Stimulated activated CD8-positive, alpha-beta memory T cell treated with anti-CD3 and anti-CD28 coated beads, Interleukin-15, amount 100 ng/mL, for 4 hours (primary cell): ENCODE measurements around the gene APOM.
A peak's percentile ranks its signal among the peaks of the same experiment; 100 is the strongest.

Experiments
- DNase-seq, 2 donors: peaks; one replicate each; pipeline ENCODE4 v3.0.0-alpha.2; 2020; ENCODE audit warnings: low read depth in 2 of 2

APOM gene

DNA sequence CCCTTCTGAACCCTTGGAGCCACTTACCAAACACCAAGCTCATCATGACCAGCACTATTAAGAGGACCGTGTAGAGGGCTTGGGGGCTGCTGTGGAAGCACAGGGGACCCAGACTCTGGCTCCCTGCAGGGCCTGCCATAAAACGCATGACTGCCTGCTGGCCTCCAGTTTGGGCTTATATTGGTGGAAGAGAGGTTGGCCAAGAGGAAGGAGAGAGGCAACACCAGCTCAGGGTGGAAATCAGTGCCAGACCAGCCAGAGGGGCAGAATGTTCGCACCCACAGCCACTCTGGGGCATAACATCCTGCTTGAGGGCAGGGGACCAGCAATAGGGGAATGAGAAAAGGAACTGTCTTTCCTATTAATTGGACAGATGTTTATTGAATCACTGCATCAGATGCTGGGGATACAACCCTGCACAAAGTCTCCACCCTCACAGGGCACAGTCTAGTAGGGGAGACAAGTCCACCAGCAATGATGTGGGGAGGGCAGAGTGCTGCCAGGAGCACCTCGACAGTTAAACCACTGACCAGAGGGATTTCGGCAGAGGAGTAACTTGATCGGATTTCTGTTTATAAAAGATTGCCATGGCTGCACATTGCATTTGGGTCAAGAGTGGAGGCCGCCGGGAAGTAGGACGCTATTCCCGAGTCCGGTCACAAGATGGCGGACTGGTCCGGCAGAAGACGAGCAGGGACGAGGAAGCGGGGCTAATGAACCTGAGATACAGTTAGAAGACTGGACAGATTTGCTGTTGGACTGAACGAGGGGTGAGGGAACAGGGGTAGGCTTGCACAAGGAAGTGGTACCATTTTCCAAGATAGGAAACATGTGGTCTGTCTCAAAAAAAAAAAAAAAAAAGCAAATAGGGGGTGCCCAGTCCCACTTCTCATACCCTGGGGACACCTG, 24.8 kb downstream of the APOM start, which contains the start of gene LY6G5C:
Gene LY6G5C (minus strand): TSS at position 842 of the 909 bp plus-strand sequence. CDS start 694 bp downstream, at position 148.
- DNase-seq = peak; percentile 21 to 39

DNA sequence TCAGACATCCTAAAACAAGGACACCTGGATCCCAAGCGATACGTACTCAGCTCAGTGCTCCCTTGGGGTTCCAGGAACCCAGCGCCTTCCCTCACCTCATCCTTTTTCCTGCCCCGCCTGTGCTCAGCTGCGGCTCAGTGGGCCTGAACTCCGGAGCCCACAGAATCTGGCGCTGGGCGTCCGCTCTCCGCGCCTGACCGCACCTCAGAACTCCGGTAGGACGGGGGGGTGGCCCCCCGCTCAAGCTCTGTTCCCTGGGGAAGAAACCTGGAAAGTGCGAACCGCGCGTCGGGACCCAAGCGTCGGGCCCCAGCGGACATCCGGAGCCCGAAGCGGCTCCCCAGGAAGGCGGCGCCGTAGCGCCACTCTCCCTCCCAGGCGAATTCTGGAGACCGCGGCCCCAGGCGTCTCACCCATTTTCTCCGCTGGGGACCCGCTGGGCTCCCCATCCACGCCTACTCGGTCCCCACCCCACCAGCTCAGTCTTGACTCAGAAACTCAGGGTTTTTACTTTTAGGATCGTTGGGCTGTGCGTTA, 25.5 kb downstream of the APOM start:
- peak in 1 of 2 donors; percentile 17 for DNase-seq

DNA sequence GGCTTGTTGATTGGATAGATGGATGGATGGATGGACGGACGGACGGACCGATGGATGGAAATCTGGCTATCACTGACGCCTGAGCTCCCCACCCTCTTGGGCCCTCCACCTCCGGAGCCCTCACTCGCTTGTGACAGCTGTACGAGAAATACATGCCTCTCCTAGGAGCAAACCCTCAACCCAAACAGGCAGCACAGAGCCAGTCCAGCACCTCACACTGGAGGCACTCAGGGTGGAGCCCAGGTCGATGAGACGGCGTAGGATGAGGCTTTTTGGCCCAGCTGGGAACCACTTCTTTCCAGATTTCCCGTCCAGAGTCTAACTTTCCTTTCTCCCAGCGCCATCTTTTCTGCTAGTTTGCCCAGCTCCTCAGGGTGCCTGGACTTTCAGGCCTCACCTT, 27.9 kb downstream of the APOM start:
- DNase-seq = no peak

DNA sequence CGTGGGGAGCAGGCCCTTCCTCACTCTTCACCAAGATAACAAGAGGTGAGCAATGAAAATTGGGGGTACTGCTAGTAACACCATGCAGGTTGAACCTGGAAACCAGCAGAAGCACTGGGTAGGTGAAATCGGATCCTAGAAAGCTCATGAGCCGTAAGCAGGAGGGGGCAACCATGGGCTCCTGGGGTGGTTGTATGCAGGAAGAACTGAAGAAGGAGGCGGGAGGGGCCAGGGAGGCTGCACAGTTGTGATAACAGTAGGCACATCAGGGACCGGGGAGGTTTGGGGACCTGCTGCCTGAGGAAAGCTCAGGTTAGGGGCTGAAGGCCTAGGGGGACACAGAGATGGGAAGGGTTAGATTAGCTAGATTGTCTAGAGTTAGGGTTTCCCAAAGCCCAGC, 30.8 kb downstream of the APOM start:
- DNase-seq = no peak

DNA sequence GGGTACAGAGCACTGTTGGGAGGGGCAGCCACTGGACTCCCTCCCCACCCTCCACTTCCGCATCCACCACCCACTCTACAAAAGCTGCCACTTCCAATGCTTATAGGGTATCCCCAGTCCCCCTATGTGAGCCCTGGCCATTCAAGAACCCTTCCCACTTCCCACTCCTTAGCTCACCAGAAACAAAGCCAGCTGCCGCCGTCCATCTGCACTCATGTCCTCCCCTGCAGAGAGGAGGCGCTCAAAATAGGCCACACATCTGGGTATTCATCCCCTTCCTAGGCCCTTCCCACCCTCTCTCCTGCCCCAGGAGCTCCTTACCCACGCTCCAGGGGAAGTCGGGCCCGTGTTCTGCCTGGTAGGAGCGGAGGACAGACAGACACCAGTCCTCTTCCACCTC, 31.6 kb downstream of the APOM start:
- DNase-seq = no peak

DNA sequence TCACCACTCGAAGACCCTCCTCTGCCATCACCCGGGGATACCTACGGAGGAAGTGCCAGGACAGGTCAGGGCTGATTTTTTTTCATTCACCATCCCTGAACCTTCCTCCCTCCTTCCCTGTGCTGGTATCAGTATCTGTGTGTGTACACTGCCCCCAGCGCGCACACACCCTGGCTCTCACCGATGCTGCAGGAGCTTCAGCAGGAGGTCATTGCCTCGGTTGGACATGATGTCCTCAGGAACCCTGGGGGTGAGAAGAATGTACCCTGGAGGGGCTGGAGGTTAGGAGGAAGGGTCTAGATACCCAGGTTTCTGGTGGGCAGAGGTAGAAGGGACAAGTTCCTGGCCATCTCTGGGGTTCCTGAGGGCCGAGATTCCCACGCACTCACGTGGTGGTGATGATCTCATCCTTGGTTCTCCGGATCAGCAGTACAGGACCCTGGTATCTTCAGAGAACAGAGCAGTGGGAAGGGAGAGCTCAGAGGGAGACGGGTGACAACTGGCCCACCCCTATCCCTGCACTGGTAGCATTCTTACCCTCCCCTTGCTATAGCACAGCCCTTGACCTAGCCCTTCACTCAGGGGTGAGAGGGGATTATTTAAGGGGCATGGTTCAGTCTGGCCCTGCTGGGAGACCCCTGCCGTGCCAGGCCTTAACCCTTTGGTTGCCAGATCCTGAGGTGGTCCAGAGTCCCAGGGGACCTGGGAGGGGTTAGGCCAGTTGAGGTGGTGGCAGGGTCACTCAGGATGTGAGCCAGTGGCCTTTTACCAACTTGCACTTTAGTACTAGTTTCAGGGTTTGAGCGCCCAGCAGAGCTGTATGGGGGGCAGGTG, 32.4 kb downstream of the APOM start:
- no peak for DNase-seq

DNA sequence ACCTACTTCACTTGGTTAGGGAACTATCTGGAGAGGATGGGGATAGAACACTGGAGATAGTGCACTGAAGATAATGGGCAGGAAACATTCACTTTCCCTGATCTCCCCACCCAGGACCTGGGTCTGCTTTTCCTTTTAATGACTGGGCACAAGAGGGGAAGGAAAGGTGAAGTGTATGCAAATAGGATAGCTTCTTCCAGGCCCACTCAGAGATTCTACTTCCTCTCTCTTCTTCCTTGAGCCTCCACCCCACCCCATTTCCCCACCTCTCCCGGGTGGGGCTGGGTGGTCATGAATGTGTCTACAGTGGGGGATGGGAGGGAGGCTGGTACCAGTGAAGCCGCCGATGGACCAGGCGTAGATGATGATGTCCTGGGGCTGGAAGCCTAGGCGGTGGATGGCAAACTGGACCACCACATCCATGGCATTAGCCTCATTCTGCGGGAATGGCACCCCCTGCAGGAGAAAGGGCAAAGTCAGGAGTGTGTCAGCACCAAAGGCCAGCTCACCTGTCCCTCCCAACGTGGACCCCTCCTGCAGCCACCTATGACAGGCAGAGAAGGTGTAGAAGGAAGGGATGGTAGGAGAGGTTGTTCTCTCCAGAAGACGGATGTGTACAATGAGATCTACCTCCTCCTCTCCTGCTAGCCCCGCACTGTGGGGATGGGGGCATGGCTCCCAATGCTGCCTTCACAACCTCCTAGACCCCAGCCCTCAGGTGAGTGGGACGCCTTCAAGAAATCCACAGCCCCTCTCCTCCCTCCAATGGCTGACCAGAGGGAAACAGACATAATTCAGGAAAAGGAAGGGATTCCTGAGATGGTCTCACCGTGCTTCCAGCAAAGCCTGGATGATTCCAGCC, 33.8 kb downstream of the APOM start:
- DNase-seq = no peak

DNA sequence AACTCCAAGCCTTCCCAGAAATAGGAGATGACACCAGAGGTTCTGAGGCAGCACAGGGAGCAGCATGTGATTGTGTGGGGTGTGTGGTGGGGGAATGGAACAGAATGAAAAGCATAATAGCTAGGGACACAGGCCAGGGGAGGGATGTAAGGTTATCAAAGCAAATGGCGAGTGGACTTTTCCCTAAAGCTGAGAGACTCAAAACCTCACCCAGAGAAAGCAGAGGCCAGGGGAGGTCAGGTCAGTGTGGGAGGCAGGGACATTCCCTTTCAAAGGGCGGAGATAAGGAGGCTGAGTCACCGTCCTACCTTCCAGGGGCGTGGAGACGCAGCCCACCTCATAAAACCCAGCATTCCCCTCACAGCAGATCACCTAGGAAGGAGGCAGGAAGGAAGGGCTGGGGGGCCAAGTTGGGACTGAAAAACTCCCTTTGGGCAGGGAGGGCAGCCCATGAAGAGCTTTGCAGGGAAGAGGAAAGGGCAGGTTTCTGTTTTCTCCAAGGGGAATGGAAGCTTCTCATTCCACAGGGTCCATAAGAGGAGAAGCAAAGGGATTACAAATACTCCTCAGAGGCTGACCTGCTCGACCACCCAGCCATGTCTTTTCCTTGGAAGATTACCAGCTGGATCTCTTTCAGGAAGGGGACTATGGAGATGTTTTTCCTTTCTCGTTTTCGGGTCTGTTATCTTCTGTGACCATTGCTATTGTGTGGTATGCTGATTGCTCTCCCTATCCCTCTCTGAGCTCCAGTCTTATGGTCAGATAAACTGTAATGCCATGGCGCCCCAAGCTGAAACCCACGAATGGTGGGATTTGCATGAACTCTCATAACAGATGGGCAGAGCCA, 34.8 kb downstream of the APOM start:
- no peak for DNase-seq

DNA sequence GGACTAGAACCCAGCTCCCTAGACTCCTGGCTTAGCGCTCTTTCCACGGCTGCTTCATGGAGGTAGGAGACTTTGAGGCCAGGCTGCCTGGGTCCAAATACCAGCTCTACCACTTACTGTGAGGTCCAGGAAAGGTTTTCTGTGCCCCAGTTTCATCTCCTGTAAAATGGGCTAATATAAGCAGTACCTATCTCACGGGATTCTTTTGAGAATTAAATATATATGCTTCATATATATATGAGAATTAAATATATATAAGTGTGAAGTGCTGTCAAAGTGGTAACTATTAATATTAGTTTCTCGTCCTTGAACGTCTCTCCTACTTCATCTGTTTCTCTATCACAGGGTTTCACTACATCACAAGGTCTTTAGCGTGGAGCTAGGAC, 35.4 kb downstream of the APOM start:
- DNase-seq = no peak

DNA sequence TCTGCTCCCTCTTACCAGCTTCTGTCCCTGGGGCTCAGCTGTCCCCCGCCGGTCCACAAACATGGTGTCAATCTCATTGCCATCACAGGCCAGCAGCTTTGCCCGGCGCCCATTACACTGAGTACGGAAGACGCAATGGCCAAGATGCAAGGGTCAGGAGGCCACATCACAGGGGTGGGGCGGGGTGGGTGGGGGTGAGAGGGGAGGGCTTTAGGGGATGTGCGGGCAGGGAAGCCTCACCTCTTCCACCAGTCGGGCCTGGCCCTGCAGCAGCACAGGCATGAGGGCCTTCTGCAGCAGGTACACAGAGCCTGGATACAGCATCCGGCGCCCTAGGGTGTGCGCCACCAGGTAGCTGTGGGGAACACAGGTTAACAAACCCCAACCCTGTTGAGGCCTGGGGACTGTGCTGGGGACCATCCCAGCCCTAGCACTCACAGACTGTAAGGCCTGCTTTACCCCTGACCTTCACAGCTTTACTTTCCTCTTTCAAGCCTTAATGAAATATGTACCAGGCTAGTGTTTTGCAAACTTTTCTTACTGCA, 35.9 kb downstream of the APOM start:
- DNase-seq = no peak

DNA sequence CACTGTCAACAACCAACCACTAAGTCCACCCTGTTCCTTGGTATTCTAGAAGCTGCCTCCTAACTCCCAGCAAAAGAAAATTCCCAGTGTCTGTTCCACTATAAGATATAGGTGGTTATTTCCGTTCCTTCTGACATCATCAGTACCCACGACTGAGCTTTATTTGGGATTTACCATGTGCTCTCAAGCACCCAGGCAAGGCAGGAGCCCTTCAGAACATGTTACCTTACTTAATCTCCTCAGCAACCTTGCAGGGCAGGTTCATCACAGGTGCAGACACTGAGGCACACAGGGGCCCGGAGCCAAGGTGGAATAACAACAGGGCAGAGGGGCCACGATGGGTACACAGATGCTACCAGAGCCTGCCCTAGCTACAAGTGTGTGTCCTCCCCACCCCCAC, 36.7 kb downstream of the APOM start:
- no peak for DNase-seq

DNA sequence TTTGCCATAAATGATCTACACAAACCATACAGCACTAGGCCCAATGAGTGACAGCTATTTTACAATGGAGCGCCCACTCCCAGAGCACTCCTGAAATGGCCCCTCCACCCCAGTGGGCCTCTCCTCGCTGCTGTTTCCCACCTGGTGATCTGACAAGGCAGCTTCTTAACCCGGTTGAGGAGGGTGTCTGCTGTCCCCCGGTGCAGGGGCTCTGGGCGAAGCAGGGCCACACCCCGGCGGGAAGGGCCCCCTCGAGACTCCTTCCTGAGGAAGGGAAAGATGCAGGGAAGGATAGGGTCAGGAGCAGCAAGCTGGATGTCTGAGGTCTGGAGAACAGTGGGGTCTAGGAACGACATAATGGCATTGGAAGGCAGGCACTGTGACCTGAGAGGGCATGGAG, 37.2 kb downstream of the APOM start:
- DNase-seq = no peak

DNA sequence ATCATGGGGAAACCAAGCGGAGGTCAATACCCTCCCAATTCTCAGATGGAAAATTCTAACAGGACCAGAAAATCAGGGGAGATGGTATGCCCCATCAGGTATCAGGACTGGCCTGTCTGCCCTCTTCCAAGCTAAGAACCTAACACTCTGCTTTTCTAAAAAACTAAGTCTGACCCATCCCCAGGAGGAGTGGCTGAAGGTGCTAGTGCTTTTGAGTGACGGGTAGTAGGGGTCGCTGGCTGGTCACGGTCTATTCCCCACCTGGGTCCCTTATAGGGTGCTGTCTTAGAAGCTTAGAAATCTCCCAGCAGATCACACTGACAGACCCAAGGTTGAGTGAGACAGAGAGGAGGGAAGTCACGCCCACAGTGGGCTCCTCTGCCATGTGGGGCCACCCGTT, 37.8 kb downstream of the APOM start:
- DNase-seq = no peak

DNA sequence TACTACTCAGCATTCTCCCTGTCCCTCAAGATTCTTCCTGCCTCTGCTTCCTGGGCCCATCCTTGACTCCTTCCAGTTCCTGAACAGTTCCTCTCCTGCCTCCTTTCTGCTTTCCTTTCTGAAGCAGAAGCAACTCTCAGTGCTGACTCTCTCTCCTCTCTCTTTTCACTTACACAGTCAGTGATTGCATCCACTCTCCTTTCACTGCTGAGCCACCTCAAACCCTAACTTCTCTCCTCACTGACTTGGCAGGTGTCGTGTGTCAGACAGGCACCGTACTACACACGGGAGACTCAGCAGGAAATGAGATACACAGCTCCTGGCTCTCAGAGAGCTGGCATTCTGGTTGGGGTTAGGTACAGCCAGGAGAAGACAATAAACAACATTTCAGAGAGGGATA, 41.9 kb downstream of the APOM start:
- no peak for DNase-seq

DNA sequence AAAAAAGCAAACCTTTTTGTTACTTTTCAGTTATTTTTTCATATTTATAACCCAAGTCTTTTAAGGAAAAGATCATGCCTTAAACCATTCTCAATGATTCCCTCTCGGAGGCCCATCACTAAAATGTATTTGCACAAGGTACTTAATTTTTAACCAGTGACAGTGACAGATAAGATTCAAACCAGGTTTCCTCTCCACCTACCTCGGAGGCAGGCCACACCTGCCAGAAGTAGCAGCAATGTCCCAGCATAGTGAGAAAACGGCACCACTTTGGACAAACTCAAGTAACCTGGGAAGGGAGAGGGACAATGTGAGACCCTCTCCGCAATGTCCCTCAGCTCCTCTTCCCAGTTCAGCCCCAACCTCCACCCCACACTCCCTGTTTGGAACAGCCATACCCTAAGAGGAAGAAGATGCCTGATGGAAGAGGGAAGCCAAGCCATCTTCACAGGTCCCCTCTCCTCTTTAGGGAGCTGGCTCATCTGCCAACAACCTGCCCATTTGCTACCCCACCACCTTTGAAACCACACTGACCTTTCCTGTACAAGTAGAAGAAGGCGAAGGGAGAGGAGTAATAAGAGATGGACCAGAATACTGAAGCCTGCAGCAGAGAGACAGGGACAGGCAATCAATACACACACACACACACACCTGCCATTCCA, 45.2 kb downstream of the APOM start:
- DNase-seq = no peak

DNA sequence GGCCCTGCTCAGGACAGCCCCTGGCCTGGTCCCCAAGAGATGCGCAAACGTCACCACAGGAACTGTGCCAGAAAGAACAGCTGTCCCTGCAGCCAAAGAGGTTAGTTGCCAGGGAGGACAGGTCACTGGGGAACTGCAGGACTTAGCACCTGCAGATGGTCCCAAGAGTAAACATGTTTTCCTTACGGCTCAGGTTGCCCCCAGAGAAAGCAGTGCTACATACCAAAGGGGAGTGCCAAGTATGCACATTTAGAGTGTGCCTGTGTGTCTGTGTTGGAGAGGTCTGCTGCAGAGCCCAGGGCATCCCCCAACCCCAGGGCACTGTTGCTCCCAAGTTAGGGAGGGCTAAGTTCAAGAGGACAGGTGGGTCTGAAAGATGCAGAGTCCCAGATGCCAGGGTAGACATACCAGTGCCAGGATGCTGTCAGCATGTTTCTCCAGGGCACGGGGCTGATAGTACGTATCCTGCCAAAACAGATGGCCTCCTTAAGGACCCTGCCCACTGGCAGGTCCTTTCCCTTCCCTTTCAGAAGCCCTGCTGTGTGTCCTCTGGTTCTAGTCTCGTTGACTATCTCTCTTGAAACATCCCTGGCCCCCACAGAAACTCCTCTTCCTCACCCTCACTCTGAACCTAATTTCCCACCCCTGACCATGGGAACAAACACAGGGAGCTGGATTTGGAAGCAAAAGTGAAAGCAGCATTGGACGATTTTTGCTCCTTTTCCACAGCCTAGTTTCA, 46.1 kb downstream of the APOM start:
- no peak for DNase-seq

DNA sequence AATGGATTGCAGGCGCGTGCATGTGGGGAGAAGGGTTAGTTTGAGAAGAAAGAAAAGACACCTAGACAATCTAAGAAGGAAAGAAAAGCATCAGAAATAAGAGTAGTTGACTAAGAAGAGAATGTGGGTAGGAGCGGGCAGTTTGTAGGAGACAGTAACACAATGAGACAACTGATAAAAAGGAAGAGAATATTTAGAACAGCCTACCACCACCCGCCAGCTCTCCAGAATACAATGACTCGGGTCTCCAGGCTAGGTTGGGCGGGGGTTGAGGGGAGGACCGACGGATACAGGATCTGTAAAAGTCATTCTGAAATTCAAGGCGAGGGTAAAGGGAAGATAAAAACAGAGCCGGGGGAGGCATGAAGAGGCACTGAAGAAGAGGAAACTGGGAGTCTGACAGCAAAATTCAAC, 46.7 kb downstream of the APOM start:
- no peak for DNase-seq

DNA sequence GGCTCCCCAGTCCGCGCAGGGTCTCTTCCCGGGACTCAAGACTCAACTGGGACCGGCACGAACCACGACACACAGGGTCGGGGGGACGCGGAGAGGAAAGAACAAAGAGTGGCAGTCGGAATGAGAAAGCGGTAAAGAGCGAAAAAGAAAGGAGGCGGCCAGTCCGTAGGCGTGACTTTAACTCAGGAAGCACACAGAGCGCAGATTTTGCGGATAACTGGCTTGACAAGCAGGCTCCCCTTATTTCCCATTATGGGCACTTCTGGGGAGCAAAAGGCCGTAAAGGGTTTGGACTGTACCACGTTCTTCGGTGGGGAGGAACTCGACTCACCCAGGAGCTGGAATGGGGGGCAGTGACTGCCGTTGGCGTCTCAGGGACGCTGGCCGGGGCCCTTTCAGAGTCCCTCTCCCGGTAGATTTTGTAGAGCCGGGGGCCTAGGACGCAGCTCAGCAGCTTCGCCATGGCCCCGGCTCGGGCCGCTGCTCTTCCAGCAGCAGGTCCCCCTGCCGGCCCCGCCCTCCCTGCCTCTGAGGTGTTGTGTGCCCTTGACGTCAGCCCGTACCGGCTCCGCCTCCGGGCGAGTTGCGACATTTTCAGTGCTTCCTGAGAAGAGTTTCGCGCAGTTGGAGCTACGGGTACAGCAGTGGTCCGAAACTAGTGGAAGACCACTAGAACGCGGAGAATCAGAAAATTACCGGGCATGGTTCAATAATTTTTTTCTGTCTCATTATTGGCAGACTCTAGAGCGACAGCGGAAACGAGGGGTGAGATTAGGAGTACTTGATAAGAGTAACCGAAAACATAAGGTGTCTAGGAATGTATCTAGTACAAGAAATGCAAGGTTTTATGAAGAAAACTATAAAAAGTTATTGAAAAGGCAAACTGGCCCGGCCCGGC, 47.4 kb downstream of the APOM start, which contains the start of gene ABHD16A:
Gene ABHD16A (minus strand): TSS at position 506 of the 898 bp plus-strand sequence. CDS start 43 bp downstream, at position 463.
- DNase-seq = peak; percentile 93
